NCI-H128 (cell line): ENCODE results near the gene C6orf163.

Source experiments
- DNase-seq: peaks from one replicate; lab custom pipeline; 2025; ENCODE audit not compliant: unreplicated experiment; lab: John Stamatoyannopoulos, UW

Gene C6orf163

GRCh38 chr6:87356181-87356580 lies 11.6 kb downstream of the C6orf163 start:
- no peak for DNase-seq

- DNase-seq, result no peak
These were observed 13.0 kb downstream of the C6orf163 start for GRCh38 chr6:87357479-87358196.

- no peak for DNase-seq
These were observed 20.1 kb downstream of the C6orf163 start for GRCh38 chr6:87364602-87365252.

- DNase-seq, result no peak
These were observed 21.6 kb downstream of the C6orf163 start for GRCh38 chr6:87366072-87366827.

GRCh38 chr6:87366899-87367298 lies 22.3 kb downstream of the C6orf163 start:
- no peak for DNase-seq

- no peak for DNase-seq
These were observed 28.8 kb downstream of the C6orf163 start for GRCh38 chr6:87373377-87373776.

GRCh38 chr6:87375315-87375714 lies 30.7 kb downstream of the C6orf163 start:
- no peak for DNase-seq

GRCh38 chr6:87376643-87377042 lies 32.0 kb downstream of the C6orf163 start:
- no peak for DNase-seq

- no peak for DNase-seq
These were observed 34.3 kb downstream of the C6orf163 start for GRCh38 chr6:87378947-87379346.

GRCh38 chr6:87382861-87383260 lies 38.2 kb downstream of the C6orf163 start:
- DNase-seq, result no peak

- DNase-seq, result no peak
These were observed 39.4 kb downstream of the C6orf163 start for GRCh38 chr6:87384038-87384437.

- no peak for DNase-seq
These were observed 39.8 kb downstream of the C6orf163 start for GRCh38 chr6:87384449-87384848.

- peak; percentile 32 for DNase-seq
These were observed 46.7 kb downstream of the C6orf163 start for GRCh38 chr6:87391334-87391733.

GRCh38 chr6:87393026-87393622 lies 48.5 kb downstream of the C6orf163 start:
- DNase-seq, result no peak

- DNase-seq, result no peak
These were observed 50.8 kb downstream of the C6orf163 start for GRCh38 chr6:87395431-87395830.

- peak; percentile 13 for DNase-seq
These were observed 52.2 kb downstream of the C6orf163 start for GRCh38 chr6:87396595-87397392.

- no peak for DNase-seq
These were observed 53.0 kb downstream of the C6orf163 start for GRCh38 chr6:87397656-87398055.

- DNase-seq, result no peak
These were observed 57.2 kb downstream of the C6orf163 start for GRCh38 chr6:87401832-87402231.

GRCh38 chr6:87407561-87407900 lies 62.9 kb downstream of the C6orf163 start:
- no peak for DNase-seq

GRCh38 chr6:87407901-87408720 lies 63.5 kb downstream of the C6orf163 start, which contains the start of gene CFAP206:
TSS of gene CFAP206 (plus strand) at chr6:87407972. CDS start at chr6:87409840, 1,868 bp downstream.
- DNase-seq, result peak; percentile 61
